ENCODE measurements around the gene STIMATE. TPM values are rescaled to one million over a fixed set of nuclear protein-coding genes. Genes with fewer than 3 reads are reported as not detected.

STIMATE gene
- total RNA-seq, 1 experiment from 2014 or later: 4.2 TPM

DNA sequence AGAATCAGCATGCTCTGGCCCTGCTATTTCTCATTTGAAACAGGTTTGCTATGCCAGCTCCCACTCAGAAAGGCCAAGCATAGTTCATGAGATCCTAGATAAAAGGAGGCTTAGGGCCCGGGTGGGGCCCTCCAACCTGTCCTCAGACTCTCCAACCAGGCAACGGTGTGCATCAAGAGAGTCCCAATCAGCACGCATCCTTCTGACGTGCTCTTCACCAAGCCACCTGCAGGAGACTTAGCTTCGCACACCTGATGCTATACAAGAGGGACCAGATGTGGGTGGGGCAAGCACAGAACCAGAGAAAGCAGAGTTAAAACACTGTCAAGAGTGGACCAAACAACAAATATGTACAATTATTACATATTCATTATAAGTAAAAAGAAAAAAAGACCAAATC is 17.3 kb downstream of the STIMATE start:
- no peaks in the 10 kb centered on the region for H3K36me3 ChIP-seq
- no peak overlapping the region for H3K4me3 ChIP-seq
- no peaks in the 10 kb centered on the region for H3K9me3 ChIP-seq
- H3K27me3 ChIP-seq: no peaks in the 10 kb centered on the region
- no peak for DNase-seq

GRCh38 chr3:52879581-52879980 is 17.8 kb downstream of the STIMATE start:
- DNase-seq: no peak
- no peaks in the 10 kb centered on the region for H3K27me3 ChIP-seq
- no peaks in the 10 kb centered on the region for H3K9me3 ChIP-seq
- no peaks in the 10 kb centered on the region for H3K36me3 ChIP-seq
- no peak overlapping the region for H3K4me3 ChIP-seq

- DNase-seq: no peak
- Histone ChIP-seq H3K27me3 (no peaks in the 10 kb centered on the region), H3K36me3 (no peaks in the 10 kb centered on the region), H3K4me3 (no peak overlapping the region), H3K9me3 (no peaks in the 10 kb centered on the region)
These were observed 18.3 kb downstream of the STIMATE start for GRCh38 chr3:52879090-52879489.

GRCh38 chr3:52877085-52877484 is 20.3 kb downstream of the STIMATE start:
- Histone ChIP-seq H3K27me3 (no peaks in the 10 kb centered on the region), H3K9me3 (no peaks in the 10 kb centered on the region), H3K4me3 (no peak overlapping the region), H3K36me3 (no peaks in the 10 kb centered on the region)
- no peak for DNase-seq

DNA sequence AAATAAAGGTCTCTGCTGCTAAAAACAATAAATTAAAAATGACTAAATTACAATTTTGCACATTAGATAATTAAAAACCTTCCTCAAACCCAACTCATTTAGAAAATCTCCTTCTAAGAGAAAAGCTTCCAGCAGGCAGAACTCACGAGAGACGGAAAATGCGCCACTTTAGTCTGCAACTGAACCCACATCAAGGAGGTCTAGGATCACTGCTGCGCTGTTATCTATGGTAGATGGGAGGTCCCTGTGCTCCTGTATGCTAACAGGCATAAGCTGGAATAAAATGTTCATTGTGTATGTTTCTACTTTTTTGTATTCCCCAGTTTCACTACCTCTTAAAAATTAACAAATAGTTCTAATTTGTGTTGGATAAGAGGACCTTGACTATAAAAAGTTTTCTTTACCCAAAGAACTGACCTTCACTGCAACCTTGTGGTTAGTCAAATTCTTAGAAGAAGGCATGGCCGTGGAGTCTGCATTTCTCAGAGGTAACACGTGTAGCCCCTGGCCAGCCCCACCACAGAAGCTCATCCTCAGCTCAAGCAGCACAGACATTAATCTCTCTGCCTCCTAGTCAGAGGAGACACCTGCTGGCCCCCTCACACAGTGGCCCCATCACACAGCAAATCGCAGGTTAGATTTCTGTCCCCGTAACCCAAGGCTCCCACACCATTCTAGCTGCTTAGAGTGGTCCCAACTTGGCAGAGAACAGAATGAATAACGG is 22.3 kb downstream of the STIMATE start:
- H3K36me3 ChIP-seq: no peaks in the 10 kb centered on the region
- no peaks in the 10 kb centered on the region for H3K9me3 ChIP-seq
- H3K4me3 ChIP-seq: no peak overlapping the region
- no peaks in the 10 kb centered on the region for H3K27me3 ChIP-seq
- DNase-seq: no peak

DNA sequence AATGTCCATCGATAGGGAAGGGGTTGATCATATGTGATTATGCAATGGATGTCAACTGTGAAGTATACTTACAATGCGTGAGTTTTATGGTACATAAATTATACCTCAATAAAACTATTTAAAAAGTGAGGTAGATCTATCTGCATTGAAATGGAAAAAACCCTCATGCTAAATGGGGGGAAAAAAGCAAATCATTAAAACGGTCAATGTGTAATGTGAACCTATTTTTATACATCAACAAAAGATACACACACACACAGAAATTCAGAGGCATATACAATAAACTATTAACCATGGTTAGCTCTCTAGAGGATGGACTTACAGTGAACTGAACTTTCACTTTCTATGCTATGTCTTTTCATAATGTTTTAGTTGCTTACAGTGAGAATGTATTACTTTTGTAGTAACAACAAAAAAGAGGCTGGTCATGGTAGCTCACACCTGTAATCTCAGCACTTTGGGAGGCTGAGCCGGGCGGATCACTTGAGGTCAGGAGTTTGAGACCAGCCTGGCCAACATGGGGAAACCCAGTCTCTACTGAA is 23.1 kb downstream of the STIMATE start:
- H3K4me3 ChIP-seq: no peak overlapping the region
- DNase-seq: no peak
- no peaks in the 10 kb centered on the region for H3K36me3 ChIP-seq
- H3K9me3 ChIP-seq: no peaks in the 10 kb centered on the region
- H3K27me3 ChIP-seq: no peaks in the 10 kb centered on the region

DNA sequence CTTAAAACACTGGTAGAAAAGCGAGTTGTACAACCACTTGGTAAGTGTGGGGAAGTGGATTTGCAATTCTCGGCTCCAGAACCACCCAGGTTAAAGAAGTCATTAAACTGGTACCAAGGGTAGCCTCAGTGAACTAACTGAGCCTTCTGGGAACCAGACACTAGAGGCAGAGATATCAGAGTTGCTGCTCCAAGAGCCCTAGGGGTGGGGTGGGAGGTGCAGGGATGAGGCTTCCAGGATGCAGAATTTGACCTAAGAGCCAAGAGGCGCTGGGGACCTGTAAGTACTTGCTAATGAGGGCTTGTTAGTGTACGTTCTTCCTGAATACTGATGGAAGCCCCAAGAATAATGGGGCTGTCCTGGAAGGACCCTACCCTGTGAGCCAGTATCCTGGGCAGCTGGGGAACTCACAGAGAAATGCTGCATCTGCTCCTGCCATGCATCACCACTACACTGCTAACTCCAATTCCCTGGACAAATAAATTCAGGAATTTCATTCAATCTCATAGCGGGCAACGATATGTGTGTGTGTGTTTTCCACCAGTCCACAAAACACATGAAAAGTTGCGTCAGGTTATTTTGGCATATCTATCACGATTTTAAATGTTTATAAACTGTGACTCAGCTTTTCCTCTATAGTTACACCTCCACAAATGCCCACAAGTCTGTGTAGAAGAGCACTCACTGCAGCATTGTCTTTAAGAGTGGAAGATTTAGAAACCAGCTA is 23.8 kb downstream of the STIMATE start:
- DNase-seq: no peak
- Histone ChIP-seq H3K4me3 (no peak overlapping the region), H3K27me3 (no peaks in the 10 kb centered on the region), H3K36me3 (no peaks in the 10 kb centered on the region), H3K9me3 (no peaks in the 10 kb centered on the region)

DNA sequence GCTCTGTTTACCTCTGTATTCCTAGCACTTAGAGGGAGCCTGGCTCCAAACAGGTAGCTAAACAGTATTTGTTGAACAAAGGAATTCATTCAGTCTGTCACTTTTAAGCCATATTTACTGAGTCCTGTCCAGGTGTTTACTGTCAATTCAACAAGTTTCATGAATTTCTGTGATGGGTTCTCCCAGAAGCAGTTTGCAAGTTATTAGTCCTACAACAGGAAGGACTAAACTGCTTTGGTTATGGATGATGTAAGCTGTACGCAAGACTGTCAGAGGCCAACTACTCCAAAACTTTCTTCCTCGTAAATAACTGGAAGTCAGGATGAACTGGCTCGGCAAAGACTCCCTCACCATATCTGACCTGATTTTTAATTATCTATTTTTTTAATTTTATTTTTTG is 25.1 kb downstream of the STIMATE start:
- Histone ChIP-seq H3K27me3 (no peaks in the 10 kb centered on the region), H3K36me3 (no peaks in the 10 kb centered on the region), H3K9me3 (no peaks in the 10 kb centered on the region), H3K4me3 (no peak overlapping the region)
- no peak for DNase-seq

DNA sequence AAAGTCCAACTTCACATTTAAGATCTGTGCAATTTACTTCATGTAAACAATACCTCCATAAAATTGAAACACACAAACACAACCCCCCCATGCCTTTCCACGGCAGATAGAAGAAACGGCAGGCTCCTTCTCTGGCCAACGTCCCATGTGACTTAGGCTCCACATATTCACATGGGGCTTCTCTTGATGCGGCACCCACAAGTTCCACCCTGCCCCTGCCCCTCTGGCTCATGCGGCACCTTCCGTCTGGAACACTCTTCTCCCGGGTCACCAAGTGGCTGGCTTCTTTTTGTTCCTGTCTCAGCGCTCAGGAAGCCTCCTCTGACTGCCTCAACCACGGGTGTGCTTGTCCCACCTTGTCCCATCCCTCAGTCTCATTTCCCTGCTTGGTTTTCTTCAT is 25.6 kb downstream of the STIMATE start:
- DNase-seq: no peak
- Histone ChIP-seq H3K9me3 (no peaks in the 10 kb centered on the region), H3K36me3 (no peaks in the 10 kb centered on the region), H3K4me3 (no peak overlapping the region), H3K27me3 (no peaks in the 10 kb centered on the region)

GRCh38 chr3:52870471-52870870 is 26.9 kb downstream of the STIMATE start:
- H3K36me3 ChIP-seq: no peaks in the 10 kb centered on the region
- no peaks in the 10 kb centered on the region for H3K27me3 ChIP-seq
- H3K4me3 ChIP-seq: no peak overlapping the region
- no peak for DNase-seq
- H3K9me3 ChIP-seq: no peaks in the 10 kb centered on the region

DNA sequence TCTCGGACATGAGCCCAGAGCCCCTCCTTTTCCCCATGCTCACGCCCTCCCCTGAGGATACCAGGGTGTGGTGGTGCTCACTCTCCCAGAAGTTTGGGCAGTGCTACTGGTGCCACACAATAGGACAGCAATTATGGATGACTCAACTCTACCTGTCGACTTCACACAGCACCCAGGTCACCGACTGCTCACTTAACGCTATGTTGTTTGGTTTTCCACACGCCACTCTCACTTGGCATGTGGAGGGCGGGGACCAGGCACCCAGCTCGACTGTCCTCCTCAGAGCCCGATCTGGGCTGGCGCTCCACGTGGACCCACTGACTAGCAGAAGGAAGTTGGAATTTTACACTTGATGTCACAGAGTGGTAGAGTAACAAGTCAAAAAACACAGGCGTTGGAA is 30.9 kb downstream of the STIMATE start:
- no peak for DNase-seq
- H3K27me3 ChIP-seq: no peaks in the 10 kb centered on the region
- H3K9me3 ChIP-seq: no peaks in the 10 kb centered on the region
- no peak overlapping the region for H3K4me3 ChIP-seq
- H3K36me3 ChIP-seq: no peaks in the 10 kb centered on the region

DNA sequence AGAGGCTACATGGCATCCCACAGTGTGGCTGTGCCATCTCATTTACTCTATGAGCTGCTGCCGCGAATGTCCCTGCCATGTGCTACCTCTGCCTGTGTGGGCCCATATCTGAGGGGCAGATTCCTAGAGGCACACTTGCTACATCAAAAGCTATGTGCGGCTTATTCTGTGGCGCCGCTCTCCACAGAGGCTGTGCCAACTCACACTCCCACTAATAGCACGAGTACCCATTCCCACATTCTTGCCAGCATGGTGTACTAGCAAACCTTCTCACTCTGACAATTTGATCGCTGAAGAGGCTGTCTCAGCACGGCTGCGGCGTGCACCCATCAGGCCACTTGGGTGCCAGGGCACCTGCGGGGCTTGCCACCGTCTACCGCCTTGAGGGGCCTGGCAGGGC is 31.4 kb downstream of the STIMATE start:
- no peak for DNase-seq
- H3K27me3 ChIP-seq: no peaks in the 10 kb centered on the region

GRCh38 chr3:52860424-52860768 is 37.0 kb downstream of the STIMATE start:
- Histone ChIP-seq H3K9me3 (no peaks in the 10 kb centered on the region), H3K36me3 (no peaks in the 10 kb centered on the region), H3K4me3 (no peak overlapping the region), H3K27me3 (no peaks in the 10 kb centered on the region)
- DNase-seq: no peak

More for the DNA sequence above, 31.4 kb downstream of the STIMATE start:
- Histone ChIP-seq H3K36me3 (no peaks in the 10 kb centered on the region), H3K9me3 (no peaks in the 10 kb centered on the region), H3K4me3 (no peak overlapping the region)

DNA sequence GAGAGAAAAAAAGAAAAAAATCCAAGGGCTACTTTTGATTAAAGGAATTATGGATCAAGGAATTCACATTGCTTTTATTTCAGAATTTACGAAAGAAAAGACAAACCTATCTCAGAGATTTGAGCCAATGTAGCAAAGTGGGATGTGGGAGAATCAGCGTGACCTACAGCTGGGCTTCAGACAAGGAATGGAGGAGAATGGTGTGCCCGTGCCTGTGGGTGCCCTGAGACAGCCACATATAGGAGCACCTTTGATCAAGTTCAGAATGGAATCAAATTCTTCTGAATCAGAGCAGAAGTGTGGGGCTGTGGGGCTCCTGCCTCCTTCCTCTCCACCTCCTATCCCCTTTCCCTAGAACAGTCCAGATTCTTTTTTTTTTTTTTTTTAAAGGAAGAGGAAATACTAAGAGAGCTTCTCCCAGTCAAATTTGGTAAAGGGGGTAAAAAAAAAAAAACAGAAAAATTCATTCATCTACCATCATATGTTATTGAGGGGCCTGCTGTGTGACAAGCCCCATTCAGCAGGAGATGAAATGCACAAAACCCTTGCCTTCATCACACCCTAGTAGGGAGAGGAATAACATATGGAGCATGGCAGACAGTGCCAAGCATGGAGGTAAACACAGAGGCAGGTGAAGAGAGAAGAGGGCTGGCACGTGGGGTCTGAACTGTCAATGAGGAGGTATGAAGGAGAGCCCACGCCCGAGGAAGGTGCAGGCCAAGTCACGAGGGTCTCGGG is 37.5 kb downstream of the STIMATE start:
- Histone ChIP-seq H3K36me3 (no peaks in the 10 kb centered on the region), H3K4me3 (no peak overlapping the region), H3K27me3 (no peaks in the 10 kb centered on the region), H3K9me3 (no peaks in the 10 kb centered on the region)
- DNase-seq: no peak

DNA sequence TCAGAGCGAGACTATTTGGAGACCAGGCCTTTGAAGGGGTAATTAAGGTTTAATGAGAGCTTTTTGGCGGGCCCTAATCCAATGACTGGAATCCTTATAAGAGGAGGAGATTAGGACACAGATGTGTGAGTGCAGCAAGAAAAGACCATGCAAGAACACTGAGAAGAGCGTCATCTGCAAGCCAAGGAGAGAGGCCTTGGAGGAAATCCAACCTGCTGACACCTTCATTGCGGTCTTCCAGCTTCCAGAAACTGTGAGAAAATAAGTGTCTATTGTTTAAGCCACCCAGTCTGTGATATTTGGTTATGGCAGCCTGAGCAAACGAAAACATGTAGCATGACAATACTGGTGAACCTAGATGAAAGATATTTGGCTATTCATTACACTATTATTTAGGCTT is 39.5 kb downstream of the STIMATE start:
- H3K36me3 ChIP-seq: no peaks in the 10 kb centered on the region
- H3K9me3 ChIP-seq: no peaks in the 10 kb centered on the region
- DNase-seq: no peak
- no peaks in the 10 kb centered on the region for H3K27me3 ChIP-seq
- no peak overlapping the region for H3K4me3 ChIP-seq

- no peaks in the 10 kb centered on the region for H3K36me3 ChIP-seq
- H3K4me3 ChIP-seq: no peak overlapping the region
- no peaks in the 10 kb centered on the region for H3K27me3 ChIP-seq
- no peak for DNase-seq
- no peaks in the 10 kb centered on the region for H3K9me3 ChIP-seq
These were observed 40.2 kb downstream of the STIMATE start for GRCh38 chr3:52857133-52857532.

- no peaks in the 10 kb centered on the region for H3K36me3 ChIP-seq
- H3K4me3 ChIP-seq: no peak overlapping the region
- DNase-seq: no peak
- H3K27me3 ChIP-seq: no peaks in the 10 kb centered on the region
- no peaks in the 10 kb centered on the region for H3K9me3 ChIP-seq
These were observed 40.7 kb downstream of the STIMATE start for GRCh38 chr3:52856666-52857065.
